C4-2B (cell line): ENCODE data around the gene MID1.

ENCODE experiments used
- CTCF ChIP-seq: fragments of 450-650 bp; conservative IDR thresholded peaks from 2 replicates; pipeline ENCODE4 v1.5.1; 2017; ENCODE audit warnings: mild to moderate bottlenecking
- ZFX ChIP-seq: fragments of 450-650 bp; IDR thresholded peaks from 2 replicates; pipeline ENCODE4 v1.6.1; 2017

- TF ChIP-seq CTCF (no peak), ZFX (no peak)
Observed at GRCh38 chrX:10519761-10520160, 100.6 kb downstream of the MID1 start.
